HG03066 (cell line): ENCODE results near the gene CTNNA1.
"Not testable (repeated sequence)": the region's sequence is repeated elsewhere in the genome, so short reads cannot be mapped to it uniquely, and the experiment has no call there.

Experiments used
- ATAC-seq: cut with Tn5 transposase; IDR thresholded peaks from one replicate; pipeline ENCODE4 v1.9.1; 2021; ENCODE audit warnings: low read depth; ENCODE audit not compliant: unreplicated experiment

The CTNNA1 gene

GRCh38 chr5:138803935-138804334, 50.7 kb downstream of the CTNNA1 start:
- ATAC-seq, result no peak

- ATAC-seq, result no peak
Measured at GRCh38 chr5:138805096-138805495, 51.9 kb downstream of the CTNNA1 start.

- ATAC-seq, result no peak
Measured at GRCh38 chr5:138807182-138807581, 54.0 kb downstream of the CTNNA1 start.

GRCh38 chr5:138809391-138809790, 56.2 kb downstream of the CTNNA1 start:
- ATAC-seq, result no peak

GRCh38 chr5:138810861-138811260, 57.6 kb downstream of the CTNNA1 start:
- ATAC-seq, result not testable (repeated sequence)

- ATAC-seq, result no peak
Measured at GRCh38 chr5:138815529-138815928, 62.3 kb downstream of the CTNNA1 start.

GRCh38 chr5:138817241-138817640, 64.0 kb downstream of the CTNNA1 start:
- no peak for ATAC-seq

GRCh38 chr5:138819081-138819480, 65.9 kb downstream of the CTNNA1 start:
- ATAC-seq, result no peak

GRCh38 chr5:138820695-138821094, 67.5 kb downstream of the CTNNA1 start:
- ATAC-seq, result no peak

- no peak for ATAC-seq
Measured at GRCh38 chr5:138824516-138824915, 71.3 kb downstream of the CTNNA1 start.

- no peak for ATAC-seq
Measured at GRCh38 chr5:138824924-138825863, 72.0 kb downstream of the CTNNA1 start.

- ATAC-seq, result no peak
Measured at GRCh38 chr5:138828556-138828955, 75.3 kb downstream of the CTNNA1 start.

- no peak for ATAC-seq
Measured at GRCh38 chr5:138829341-138829740, 76.1 kb downstream of the CTNNA1 start.

- ATAC-seq, result no peak
Measured at GRCh38 chr5:138831703-138832102, 78.5 kb downstream of the CTNNA1 start.

GRCh38 chr5:138832218-138832617, 79.0 kb downstream of the CTNNA1 start:
- no peak for ATAC-seq

- ATAC-seq, result no peak
Measured at GRCh38 chr5:138833080-138833479, 79.9 kb downstream of the CTNNA1 start.

GRCh38 chr5:138833726-138834480, 80.7 kb downstream of the CTNNA1 start:
- no peak for ATAC-seq

- not testable (repeated sequence) for ATAC-seq
Measured at GRCh38 chr5:138834853-138835252, 81.6 kb downstream of the CTNNA1 start.

GRCh38 chr5:138837160-138837559, 83.9 kb downstream of the CTNNA1 start:
- ATAC-seq, result no peak

- ATAC-seq, result no peak
Measured at GRCh38 chr5:138840103-138840502, 86.9 kb downstream of the CTNNA1 start.

- no peak for ATAC-seq
Measured at GRCh38 chr5:138841531-138841930, 88.3 kb downstream of the CTNNA1 start.
